Trophoblast cell (in vitro differentiated cells and primary cell): ENCODE measurements around the gene HHIP.

Experiments used
- DNase-seq, 2 donors: peaks; one replicate each; pipeline ENCODE4 v3.0.0-alpha.2; 2016
- H2AFZ ChIP-seq: 2 replicates; pipeline ENCODE4 v1.6.1; 2013; ENCODE audit warnings: low read length, moderate library complexity, mild to moderate bottlenecking; ENCODE audit not compliant: insufficient read depth, poor library complexity
- H2AK5ac ChIP-seq: 2 replicates; pipeline ENCODE4 v1.6.1; 2013; ENCODE audit warnings: mild to moderate bottlenecking, low read length
- H2BK120ac ChIP-seq: 2 replicates; pipeline ENCODE4 v1.6.1; 2013; ENCODE audit warnings: low read length, mild to moderate bottlenecking, moderate library complexity; ENCODE audit not compliant: insufficient read depth, poor library complexity
- H2BK12ac ChIP-seq: 2 replicates; pipeline ENCODE4 v1.6.1; 2013; ENCODE audit warnings: mild to moderate bottlenecking, low read length, moderate library complexity
- H2BK5ac ChIP-seq: 2 replicates; pipeline ENCODE4 v1.6.1; 2013; ENCODE audit warnings: low read length, low read depth, moderate library complexity, mild to moderate bottlenecking; ENCODE audit not compliant: poor library complexity
- H3K14ac ChIP-seq: 2 replicates; pipeline ENCODE4 v1.6.1; 2013; ENCODE audit warnings: mild to moderate bottlenecking, low read length
- H3K18ac ChIP-seq: 2 replicates; pipeline ENCODE4 v1.6.1; 2013; ENCODE audit warnings: mild to moderate bottlenecking, low read length
- H3K23ac ChIP-seq: 2 replicates; pipeline ENCODE4 v1.6.1; 2013; ENCODE audit warnings: low read length
- H3K27ac ChIP-seq: 2 replicates; pipeline ENCODE4 v1.5.1; 2013; ENCODE audit warnings: low read depth, mild to moderate bottlenecking, inconsistent platforms, low read length, moderate library complexity
- H3K27me3 ChIP-seq: 2 replicates; pipeline ENCODE4 v1.6.1; 2013; ENCODE audit warnings: inconsistent platforms, mild to moderate bottlenecking, low read length, moderate library complexity; ENCODE audit not compliant: insufficient read depth
- H3K36me3 ChIP-seq, 2 experiments: 1 replicate in 1 of 2; 2 replicates in 1 of 2; pipeline ENCODE4 v1.6.1; 2013; ENCODE audit warnings: low read length in 2 of 2, mild to moderate bottlenecking in 2 of 2, moderate library complexity in 1 of 2; ENCODE audit not compliant: insufficient read depth in 2 of 2, control insufficient read depth in 1 of 2
- H3K4ac ChIP-seq: 2 replicates; pipeline ENCODE4 v1.6.1; 2013; ENCODE audit warnings: low read depth, mild to moderate bottlenecking, low read length, moderate library complexity
- H3K4me1 ChIP-seq, 2 experiments: 1 replicate in 1 of 2; 2 replicates in 1 of 2; pipeline ENCODE4 v1.6.1; 2013; ENCODE audit warnings: low read length in 2 of 2, mild to moderate bottlenecking in 2 of 2, moderate library complexity in 1 of 2; ENCODE audit not compliant: insufficient read depth in 2 of 2, control insufficient read depth in 1 of 2
- H3K4me2 ChIP-seq: 2 replicates; pipeline ENCODE4 v1.6.1; 2013; ENCODE audit warnings: inconsistent platforms, mild to moderate bottlenecking, low read length, moderate library complexity
- H3K4me3 ChIP-seq: 2 replicates; pipeline ENCODE4 v1.5.1; 2013; ENCODE audit warnings: mild to moderate bottlenecking, low read depth, low read length, inconsistent platforms
- H3K79me1 ChIP-seq: one replicate; pipeline ENCODE4 v1.6.1; 2013; ENCODE audit warnings: low read length
- H3K79me2 ChIP-seq: 2 replicates; pipeline ENCODE4 v1.6.1; 2013; ENCODE audit warnings: low read length, mild to moderate bottlenecking; ENCODE audit not compliant: control insufficient read depth, insufficient read depth, poor library complexity
- H3K9ac ChIP-seq: 2 replicates; pipeline ENCODE4 v1.6.1; 2013; ENCODE audit warnings: mild to moderate bottlenecking, low read length
- H3K9me3 ChIP-seq: 2 replicates; pipeline ENCODE4 v1.6.1; 2013; ENCODE audit warnings: low read depth, mild to moderate bottlenecking, control low read depth, inconsistent platforms, low read length; ENCODE audit not compliant: insufficient read depth
- H4K12ac ChIP-seq: 2 replicates; pipeline ENCODE4 v1.6.1; 2013; ENCODE audit warnings: low read depth, mild to moderate bottlenecking, low read length, moderate library complexity
- H4K8ac ChIP-seq: 2 replicates; pipeline ENCODE4 v1.6.1; 2013; ENCODE audit warnings: low read depth, mild to moderate bottlenecking, low read length, moderate library complexity
- H4K91ac ChIP-seq: one replicate; pipeline ENCODE4 v1.6.1; 2013; ENCODE audit warnings: low read depth, mild to moderate bottlenecking, low read length, moderate library complexity
- WGBS: extraction: QIAGEN DNeasy Blood & Tissue Kit; methylation state at CpG from one replicate; pipeline ENCODE4 v1.1.7; 2013; ENCODE audit warnings: missing lambda C conversion rate; ENCODE audit not compliant: insufficient read length, insufficient coverage; ENCODE audit errors: extremely low coverage; 5-methylcytosine and 5-hydroxymethylcytosine counted together

Gene HHIP

GRCh38 chr4:144705601-144706590, 59.9 kb downstream of the HHIP start:
- DNase-seq, result no peak
- Histone ChIP-seq H3K9ac (no peak overlapping the region), H2BK120ac (no peak overlapping the region), H2BK12ac (no peak overlapping the region), H3K23ac (no peak overlapping the region), H3K79me2 (no peaks in the 10 kb centered on the region), H3K27ac (no peak overlapping the region), H3K14ac (no peak overlapping the region), H3K36me3 (no peaks in the 10 kb centered on the region), H3K4me3 (no peak overlapping the region), H4K91ac (no peak overlapping the region), H3K27me3 (no peaks in the 10 kb centered on the region), H3K9me3 (no peaks in the 10 kb centered on the region), H4K12ac (no peak overlapping the region), H2BK5ac (no peak overlapping the region), H2AK5ac (no peak overlapping the region), H3K4me2 (no peak overlapping the region), H4K8ac (no peak overlapping the region), H2AFZ (no peak overlapping the region), H3K4me1 (peaks cover 4 to 5% of the 10 kb centered on the region in 2 experiments), H3K4ac (no peak overlapping the region), H3K18ac (no peak overlapping the region), H3K79me1 (peaks cover 2% of the 10 kb centered on the region)
- WGBS, result no CpG with 5 or more reads among the region's 6 CpGs

DNA sequence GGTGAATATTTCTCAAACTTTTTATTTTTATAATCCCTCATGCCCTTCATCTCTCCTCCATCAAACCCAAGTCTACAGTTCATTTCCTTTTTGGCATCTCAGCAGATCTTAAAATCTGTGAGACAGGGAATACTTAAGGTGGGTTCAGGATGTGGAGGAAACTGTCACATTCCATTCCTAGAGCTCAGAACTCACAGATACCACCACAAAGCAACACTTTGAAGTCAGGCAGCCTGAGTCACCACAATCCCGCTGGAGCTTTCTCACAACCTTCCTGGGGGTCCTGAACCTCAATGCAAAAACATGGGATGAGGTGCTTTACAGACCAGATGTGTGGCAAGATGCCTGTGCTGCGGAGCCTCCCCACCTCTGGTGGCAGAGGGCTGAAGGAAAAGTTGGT, 63.2 kb downstream of the HHIP start:
- H4K8ac ChIP-seq, result no peak overlapping the region
- no peaks in the 10 kb centered on the region for H3K9me3 ChIP-seq
- no peaks in the 10 kb centered on the region for H3K36me3 ChIP-seq
- no peak overlapping the region for H3K18ac ChIP-seq
- no peak overlapping the region for H3K14ac ChIP-seq
- H3K4ac ChIP-seq, result no peak overlapping the region
- H3K23ac ChIP-seq, result no peak overlapping the region
- no peak overlapping the region for H2BK5ac ChIP-seq
- H3K9ac ChIP-seq, result no peak overlapping the region
- H3K27me3 ChIP-seq, result no peaks in the 10 kb centered on the region
- peaks cover 2% of the 10 kb centered on the region for H3K79me1 ChIP-seq
- no peak overlapping the region for H2BK120ac ChIP-seq
- H4K12ac ChIP-seq, result no peak overlapping the region
- H3K4me2 ChIP-seq, result no peak overlapping the region
- H2AFZ ChIP-seq, result no peak overlapping the region
- no peak overlapping the region for H2BK12ac ChIP-seq
- no peak overlapping the region for H3K4me3 ChIP-seq
- H3K4me1 ChIP-seq, result peaks cover 2 to 4% of the 10 kb centered on the region in 2 experiments
- H3K79me2 ChIP-seq, result no peaks in the 10 kb centered on the region
- WGBS, result no CpG with 5 or more reads among the region's 2 CpGs
- H4K91ac ChIP-seq, result no peak overlapping the region
- H2AK5ac ChIP-seq, result no peak overlapping the region
- DNase-seq, result no peak
- H3K27ac ChIP-seq, result no peak overlapping the region

- no peak overlapping the region for H3K4ac ChIP-seq
- H3K9ac ChIP-seq, result no peak overlapping the region
- H4K12ac ChIP-seq, result no peak overlapping the region
- no peak overlapping the region for H2BK5ac ChIP-seq
- H3K4me1 ChIP-seq, result peaks cover 2 to 4% of the 10 kb centered on the region in 2 experiments
- H2AK5ac ChIP-seq, result no peak overlapping the region
- no peaks in the 10 kb centered on the region for H3K36me3 ChIP-seq
- no peak overlapping the region for H4K91ac ChIP-seq
- H3K27ac ChIP-seq, result no peak overlapping the region
- WGBS, result no CpG with 5 or more reads among the region's 5 CpGs
- no peak overlapping the region for H2AFZ ChIP-seq
- no peak overlapping the region for H2BK120ac ChIP-seq
- no peaks in the 10 kb centered on the region for H3K79me2 ChIP-seq
- H3K23ac ChIP-seq, result no peak overlapping the region
- no peak overlapping the region for H4K8ac ChIP-seq
- no peak overlapping the region for H3K4me2 ChIP-seq
- H2BK12ac ChIP-seq, result no peak overlapping the region
- no peaks in the 10 kb centered on the region for H3K27me3 ChIP-seq
- H3K79me1 ChIP-seq, result peaks cover 2% of the 10 kb centered on the region
- no peak overlapping the region for H3K14ac ChIP-seq
- no peak overlapping the region for H3K18ac ChIP-seq
- no peaks in the 10 kb centered on the region for H3K9me3 ChIP-seq
- no peak for DNase-seq
- no peak overlapping the region for H3K4me3 ChIP-seq
These were observed 64.0 kb downstream of the HHIP start for GRCh38 chr4:144709793-144710525.

- no peak overlapping the region for H2AK5ac ChIP-seq
- no peak overlapping the region for H3K4me3 ChIP-seq
- H3K23ac ChIP-seq, result peak overlapping the region; percentile 88
- H2AFZ ChIP-seq, result no peak overlapping the region
- H2BK120ac ChIP-seq, result no peak overlapping the region
- no peak overlapping the region for H2BK5ac ChIP-seq
- peaks cover 2 to 4% of the 10 kb centered on the region in 2 experiments for H3K4me1 ChIP-seq
- peak overlapping the region; percentile 40 for H2BK12ac ChIP-seq
- no peak overlapping the region for H3K27ac ChIP-seq
- H3K9ac ChIP-seq, result no peak overlapping the region
- no peaks in the 10 kb centered on the region for H3K79me2 ChIP-seq
- no peak overlapping the region for H4K12ac ChIP-seq
- H3K18ac ChIP-seq, result no peak overlapping the region
- H3K36me3 ChIP-seq, result no peaks in the 10 kb centered on the region
- no peak overlapping the region for H3K14ac ChIP-seq
- H4K8ac ChIP-seq, result no peak overlapping the region
- no peak overlapping the region for H3K4ac ChIP-seq
- H3K4me2 ChIP-seq, result no peak overlapping the region
- H3K9me3 ChIP-seq, result no peaks in the 10 kb centered on the region
- no peak for DNase-seq
- H3K79me1 ChIP-seq, result peaks cover 2% of the 10 kb centered on the region
- H3K27me3 ChIP-seq, result no peaks in the 10 kb centered on the region
- no peak overlapping the region for H4K91ac ChIP-seq
These were observed 64.6 kb downstream of the HHIP start for GRCh38 chr4:144710526-144710912.
